Measurements from ENCODE around the gene LMBR1L. TPM values are rescaled to one million over a fixed set of nuclear protein-coding genes. Genes with fewer than 3 reads are reported as not detected.

Gene LMBR1L
- total and polyA plus RNA-seq, 2 of the 13 experiments (the other 11 are each of a cell fraction or from before 2014, with no cell fraction given) = 12.2 to 65.9 TPM

DNA sequence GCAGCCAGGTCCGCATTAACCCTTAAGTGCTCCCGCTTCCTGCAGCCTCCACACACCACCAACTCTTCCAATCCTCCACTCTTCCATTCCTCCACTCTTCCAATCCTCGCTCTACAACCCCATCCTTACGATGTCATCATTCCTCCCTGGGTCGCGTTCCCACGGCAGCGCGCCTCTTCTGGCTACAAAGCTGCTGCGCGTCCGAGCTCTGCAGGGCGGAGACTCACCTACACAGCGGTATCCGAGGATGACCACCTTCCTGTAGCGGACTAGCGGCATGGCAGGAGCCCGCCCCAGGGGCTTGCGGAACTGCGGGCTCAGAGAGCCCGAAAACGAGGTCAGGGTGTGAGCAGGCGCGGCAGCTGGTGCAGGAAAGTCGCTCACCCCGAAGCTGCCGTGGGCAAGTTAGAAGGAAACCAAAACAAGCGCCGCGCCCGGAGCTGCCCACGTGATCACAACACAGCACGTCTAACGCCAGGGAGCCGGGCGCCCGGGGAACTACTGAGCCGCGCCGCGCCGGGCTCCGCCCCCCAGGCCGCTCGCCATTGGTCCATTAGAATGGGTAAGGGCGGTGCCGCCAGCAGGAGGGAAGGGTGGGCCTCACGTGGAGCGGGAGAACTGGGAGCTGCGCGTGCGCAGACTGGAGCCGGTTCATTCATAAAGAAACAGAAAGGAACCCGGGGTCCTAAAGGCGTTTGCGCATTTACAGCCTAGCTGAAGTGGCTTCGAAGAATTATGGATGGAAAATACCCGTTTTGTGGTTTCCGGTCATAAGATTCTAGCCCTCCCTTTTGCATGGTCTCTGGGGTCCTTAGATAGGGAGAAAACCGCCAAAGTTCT, 40.9 kb downstream of the LMBR1L start, which contains the start of gene RHEBL1 (continued):
- TF ChIP-seq SAP130 (CRISPR knock-in tag; IDR thresholded peaks at IDR 0.05; ENCODE audit: low read depth) = peak; percentile 98
- TF ChIP-seq ZNF724P (CRISPR knock-in tag; IDR thresholded peaks at IDR 0.05; ENCODE audit: borderline replicate concordance) = no peak; the same call in 1 of the 2 replicates
- TF ChIP-seq, protein P1, sequence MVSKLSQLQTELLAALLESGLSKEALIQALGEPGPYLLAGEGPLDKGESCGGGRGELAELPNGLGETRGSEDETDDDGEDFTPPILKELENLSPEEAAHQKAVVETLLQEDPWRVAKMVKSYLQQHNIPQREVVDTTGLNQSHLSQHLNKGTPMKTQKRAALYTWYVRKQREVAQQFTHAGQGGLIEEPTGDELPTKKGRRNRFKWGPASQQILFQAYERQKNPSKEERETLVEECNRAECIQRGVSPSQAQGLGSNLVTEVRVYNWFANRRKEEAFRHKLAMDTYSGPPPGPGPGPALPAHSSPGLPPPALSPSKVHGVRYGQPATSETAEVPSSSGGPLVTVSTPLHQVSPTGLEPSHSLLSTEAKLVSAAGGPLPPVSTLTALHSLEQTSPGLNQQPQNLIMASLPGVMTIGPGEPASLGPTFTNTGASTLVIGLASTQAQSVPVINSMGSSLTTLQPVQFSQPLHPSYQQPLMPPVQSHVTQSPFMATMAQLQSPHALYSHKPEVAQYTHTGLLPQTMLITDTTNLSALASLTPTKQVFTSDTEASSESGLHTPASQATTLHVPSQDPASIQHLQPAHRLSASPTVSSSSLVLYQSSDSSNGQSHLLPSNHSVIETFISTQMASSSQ (IDR thresholded peaks at IDR 0.05; ENCODE audit: low read depth) = no peak
- TF ChIP-seq, protein P1 (CRISPR knock-in tag; IDR thresholded peaks at IDR 0.05; ENCODE audit: borderline replicate concordance) = no peak
- TF ChIP-seq, protein P2, sequence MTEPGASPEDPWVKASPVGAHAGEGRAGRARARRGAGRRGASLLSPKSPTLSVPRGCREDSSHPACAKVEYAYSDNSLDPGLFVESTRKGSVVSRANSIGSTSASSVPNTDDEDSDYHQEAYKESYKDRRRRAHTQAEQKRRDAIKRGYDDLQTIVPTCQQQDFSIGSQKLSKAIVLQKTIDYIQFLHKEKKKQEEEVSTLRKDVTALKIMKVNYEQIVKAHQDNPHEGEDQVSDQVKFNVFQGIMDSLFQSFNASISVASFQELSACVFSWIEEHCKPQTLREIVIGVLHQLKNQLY (CRISPR knock-in tag; IDR thresholded peaks at IDR 0.05) = peak; percentile 62; the same call in 1 of the 2 replicates
- no peak for TF ChIP-seq ELF4 (CRISPR knock-in tag; IDR thresholded peaks at IDR 0.05; ENCODE audit: borderline replicate concordance)
- no peak for TF ChIP-seq ZKSCAN1 (IDR thresholded peaks at IDR 0.05; ENCODE audit: low read length)
- no peak for TF ChIP-seq SNAI1 (CRISPR knock-in tag; IDR thresholded peaks at IDR 0.05; ENCODE audit: borderline replicate concordance)
- no peak for TF ChIP-seq ZNF713 (CRISPR knock-in tag; IDR thresholded peaks at IDR 0.05)
- TF ChIP-seq HDAC1 (CRISPR knock-in tag; IDR thresholded peaks at IDR 0.05) = peak; percentile 77
- peak; percentile 57; the same call in 1 of the 2 replicates for TF ChIP-seq ZSCAN21 (CRISPR knock-in tag; IDR thresholded peaks at IDR 0.05; ENCODE audit: borderline replicate concordance)
- TF ChIP-seq ZFYVE20 (CRISPR knock-in tag; IDR thresholded peaks at IDR 0.05; ENCODE audit: borderline replicate concordance, low read depth) = no peak
- no peak for TF ChIP-seq ISX (CRISPR knock-in tag; conservative IDR thresholded peaks at IDR 0.05)
- TF ChIP-seq ARNTL (CRISPR knock-in tag; IDR thresholded peaks at IDR 0.05) = peak; percentile 86
- TF ChIP-seq EZH2 (conservative IDR thresholded peaks at IDR 0.05; ENCODE audit: low read depth, low read length) = no peak
- TF ChIP-seq ZNF816 (CRISPR knock-in tag; IDR thresholded peaks at IDR 0.05; ENCODE audit: borderline replicate concordance) = no peak
- TF ChIP-seq ZNF264 (CRISPR knock-in tag; IDR thresholded peaks at IDR 0.05) = no peak
- TF ChIP-seq, protein P3, sequence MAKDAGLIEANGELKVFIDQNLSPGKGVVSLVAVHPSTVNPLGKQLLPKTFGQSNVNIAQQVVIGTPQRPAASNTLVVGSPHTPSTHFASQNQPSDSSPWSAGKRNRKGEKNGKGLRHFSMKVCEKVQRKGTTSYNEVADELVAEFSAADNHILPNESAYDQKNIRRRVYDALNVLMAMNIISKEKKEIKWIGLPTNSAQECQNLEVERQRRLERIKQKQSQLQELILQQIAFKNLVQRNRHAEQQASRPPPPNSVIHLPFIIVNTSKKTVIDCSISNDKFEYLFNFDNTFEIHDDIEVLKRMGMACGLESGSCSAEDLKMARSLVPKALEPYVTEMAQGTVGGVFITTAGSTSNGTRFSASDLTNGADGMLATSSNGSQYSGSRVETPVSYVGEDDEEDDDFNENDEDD (CRISPR knock-in tag; IDR thresholded peaks at IDR 0.05; ENCODE audit: borderline replicate concordance) = peak; percentile 85; the same call in 1 of the 2 replicates
- no peak for TF ChIP-seq ZNF260 (CRISPR knock-in tag; IDR thresholded peaks at IDR 0.05; ENCODE audit: borderline replicate concordance, low read depth)
- TF ChIP-seq NFKB2 (CRISPR knock-in tag; IDR thresholded peaks at IDR 0.05; ENCODE audit: borderline replicate concordance) = peak; percentile 57; the same call in 1 of the 2 replicates
- TF ChIP-seq ZMAT3 (CRISPR knock-in tag; conservative IDR thresholded peaks at IDR 0.05) = peak; percentile 82; the same call in 1 of the 2 replicates
- no peak for TF ChIP-seq TEAD2 (CRISPR knock-in tag; IDR thresholded peaks at IDR 0.05)
- TF ChIP-seq IRF2 (CRISPR knock-in tag; IDR thresholded peaks at IDR 0.05) = no peak; the same call in 1 of the 2 replicates
- TF ChIP-seq, protein P4, sequence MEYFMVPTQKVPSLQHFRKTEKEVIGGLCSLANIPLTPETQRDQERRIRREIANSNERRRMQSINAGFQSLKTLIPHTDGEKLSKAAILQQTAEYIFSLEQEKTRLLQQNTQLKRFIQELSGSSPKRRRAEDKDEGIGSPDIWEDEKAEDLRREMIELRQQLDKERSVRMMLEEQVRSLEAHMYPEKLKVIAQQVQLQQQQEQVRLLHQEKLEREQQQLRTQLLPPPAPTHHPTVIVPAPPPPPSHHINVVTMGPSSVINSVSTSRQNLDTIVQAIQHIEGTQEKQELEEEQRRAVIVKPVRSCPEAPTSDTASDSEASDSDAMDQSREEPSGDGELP (IDR thresholded peaks at IDR 0.05; ENCODE audit: borderline replicate concordance, low read depth) = peak; percentile 51; the same call in 1 of the 2 replicates
